Sigmoid colon (tissue), 4 donors: ENCODE measurements around the gene B3GALT6.

Source experiments
- EP300 ChIP-seq, 4 donors: sonication (generic); formaldehyde crosslinking; IDR thresholded peaks; one replicate each; pipeline ENCODE4 v1.6.1; 2017; ENCODE audit warnings: antibody characterized with exemption in 4 of 4
- TF ChIP-seq, protein P1 (sequence below), 4 experiments: fragments of 450-650 bp in 3 of 4; fragments of 200-600 bp in 1 of 4; IDR thresholded peaks; one replicate each; pipeline ENCODE4 v1.5.1; 2016 to 2019; ENCODE audit warnings: antibody characterized with exemption in 4 of 4, mild to moderate bottlenecking in 3 of 4, moderate library complexity in 2 of 4

DNA sequence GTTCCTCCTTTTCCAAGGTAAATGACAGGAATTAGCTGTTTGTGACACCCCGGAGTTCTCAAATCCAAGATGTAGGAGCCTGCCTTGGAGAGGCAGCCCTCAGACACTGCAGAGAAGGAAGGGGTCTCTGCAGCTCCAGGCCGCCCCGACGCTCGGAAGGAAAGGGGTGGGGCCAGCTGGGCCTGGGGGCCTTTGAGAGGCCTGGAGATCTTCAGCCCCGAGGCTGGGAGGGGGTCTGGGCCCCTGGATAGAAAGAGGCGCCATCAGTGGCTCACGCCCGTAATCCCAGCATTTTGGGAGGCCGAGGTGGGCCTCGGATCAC lies 24.5 kb upstream of the B3GALT6 start:
- TF ChIP-seq EP300 (IDR thresholded peaks at IDR 0.05): no peak
- TF ChIP-seq, protein P1, sequence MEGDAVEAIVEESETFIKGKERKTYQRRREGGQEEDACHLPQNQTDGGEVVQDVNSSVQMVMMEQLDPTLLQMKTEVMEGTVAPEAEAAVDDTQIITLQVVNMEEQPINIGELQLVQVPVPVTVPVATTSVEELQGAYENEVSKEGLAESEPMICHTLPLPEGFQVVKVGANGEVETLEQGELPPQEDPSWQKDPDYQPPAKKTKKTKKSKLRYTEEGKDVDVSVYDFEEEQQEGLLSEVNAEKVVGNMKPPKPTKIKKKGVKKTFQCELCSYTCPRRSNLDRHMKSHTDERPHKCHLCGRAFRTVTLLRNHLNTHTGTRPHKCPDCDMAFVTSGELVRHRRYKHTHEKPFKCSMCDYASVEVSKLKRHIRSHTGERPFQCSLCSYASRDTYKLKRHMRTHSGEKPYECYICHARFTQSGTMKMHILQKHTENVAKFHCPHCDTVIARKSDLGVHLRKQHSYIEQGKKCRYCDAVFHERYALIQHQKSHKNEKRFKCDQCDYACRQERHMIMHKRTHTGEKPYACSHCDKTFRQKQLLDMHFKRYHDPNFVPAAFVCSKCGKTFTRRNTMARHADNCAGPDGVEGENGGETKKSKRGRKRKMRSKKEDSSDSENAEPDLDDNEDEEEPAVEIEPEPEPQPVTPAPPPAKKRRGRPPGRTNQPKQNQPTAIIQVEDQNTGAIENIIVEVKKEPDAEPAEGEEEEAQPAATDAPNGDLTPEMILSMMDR (IDR thresholded peaks at IDR 0.05): no peak
